GM12878 (cell line): ENCODE data around the gene DDHD1. TPM values are rescaled to one million over a fixed set of nuclear protein-coding genes. Genes with fewer than 3 reads are reported as not detected.

Experiments
- ATAC-seq: fragments of 200-7000 bp; cut with Tn5 transposase; 3 replicates; pipeline ENCODE4 v1.9.1; 2020; ENCODE audit warnings: mild to moderate bottlenecking, moderate library complexity
- BruUV-seq: library from RNA; stranded (reverse); fragments of 400-500 nt; replicated peaks from 2 replicates; lab custom pipeline; 2021; lab: Mats Ljungman, UMichigan
- CTCF ChIA-PET: fragments of 300-600 bp; sonication (Branson Sonifier 250); formaldehyde crosslinking; extraction: SDS; loops from one replicate; lab custom pipeline; 2021; ENCODE audit warnings: inconsistent platforms; lab: Yijun Ruan, JAX
- POLR2A ChIA-PET: fragments of 350-600 bp; formaldehyde crosslinking; extraction: SDS; loops from one replicate; lab custom pipeline; 2021; ENCODE audit warnings: inconsistent platforms; lab: Charles Lee
- RAD21 ChIA-PET: fragments of 300-600 bp; sonication (Branson Sonifier 250); formaldehyde crosslinking; loops from one replicate; lab custom pipeline; 2023; ENCODE audit warnings: antibody characterized with exemption; ENCODE audit not compliant: unreplicated experiment; lab: Charles Lee
- SMC1A ChIA-PET: fragments of 300-600 bp; sonication (Branson Sonifier 250); formaldehyde crosslinking; loops from one replicate; lab custom pipeline; 2023; ENCODE audit not compliant: unreplicated experiment, uncharacterized antibody; lab: Charles Lee
- DNase-seq: peaks from one replicate; pipeline ENCODE4 v3.0.0-alpha.2; 2011; ENCODE audit warnings: low read depth, low spot score
- FAIRE-seq: peaks from 3 replicates; lab custom pipeline; 2011; peaks lifted over from hg19 to GRCh38; lab: Jason Lieb, UNC
- H2AFZ ChIP-seq: 2 replicates; pipeline ENCODE4 v1.6.0; 2011; ENCODE audit warnings: low read depth, low read length, control low read depth; ENCODE audit not compliant: control insufficient read depth
- H3K27ac ChIP-seq: 2 replicates; pipeline ENCODE4 v1.5.1; 2011; ENCODE audit warnings: control low read depth; ENCODE audit not compliant: control insufficient read depth, insufficient read depth
- H3K27me3 ChIP-seq, 2 experiments: replicated peaks in 1 of 2; 2 replicates each; pipeline versions ENCODE4 v1.6.0 to v1.6.1; 2011; ENCODE audit warnings: low read length in 1 of 2; ENCODE audit not compliant: control insufficient read depth in 2 of 2, insufficient read depth in 2 of 2
- H3K36me3 ChIP-seq, 2 experiments: 2 replicates each; pipeline ENCODE4 v1.5.1; 2011; ENCODE audit warnings: low read length in 1 of 2; ENCODE audit not compliant: control insufficient read depth in 2 of 2, insufficient read depth in 2 of 2
- H3K4me1 ChIP-seq: 2 replicates; pipeline ENCODE4 v1.6.1; 2011; ENCODE audit warnings: mild to moderate bottlenecking, low read length, moderate library complexity, mixed read lengths; ENCODE audit not compliant: control insufficient read depth, insufficient read depth
- H3K4me2 ChIP-seq: 2 replicates; pipeline ENCODE4 v1.6.0; 2011; ENCODE audit warnings: control low read depth; ENCODE audit not compliant: control insufficient read depth, insufficient read depth
- H3K4me3 ChIP-seq: fragments of 200-600 bp; sonication (generic); 2 replicates; pipeline ENCODE4 v1.5.1; 2016
- H3K79me2 ChIP-seq: 2 replicates; pipeline ENCODE4 v1.6.0; 2011; ENCODE audit warnings: low read length; ENCODE audit not compliant: control insufficient read depth, insufficient read depth
- H3K9ac ChIP-seq: 2 replicates; pipeline ENCODE4 v1.8.0; 2011; ENCODE audit warnings: low read length, control low read depth, mixed read lengths; ENCODE audit not compliant: control insufficient read depth, insufficient read depth
- H3K9me3 ChIP-seq: replicated peaks from 3 replicates; pipeline ENCODE4 v1.5.1; 2011; ENCODE audit warnings: mild to moderate bottlenecking, low read length; ENCODE audit not compliant: control insufficient read depth, insufficient read depth
- H4K20me1 ChIP-seq: 2 replicates; pipeline ENCODE4 v1.6.0; 2011; ENCODE audit not compliant: control insufficient read depth, insufficient read depth
- BHLHE40 ChIP-seq, 2 experiments: fragments of 450-650 bp in 1 of 2; IDR thresholded peaks; 2 replicates each; pipeline ENCODE4 v1.6.1; 2011 to 2017; ENCODE audit warnings: low read depth in 2 of 2, borderline replicate concordance in 1 of 2, improper control_type of control experiment in 1 of 2, low read length in 1 of 2, mild to moderate bottlenecking in 1 of 2
- MEF2B ChIP-seq: fragments of 450-650 bp; IDR thresholded peaks from 2 replicates; pipeline ENCODE4 v1.6.1; 2018; ENCODE audit warnings: mild to moderate bottlenecking, moderate library complexity; ENCODE audit not compliant: partially characterized antibody, poor library complexity, severe bottlenecking
- POLR2A ChIP-seq: IDR thresholded peaks from 2 replicates; pipeline ENCODE4 v1.6.1; 2011; ENCODE audit warnings: low read depth, mild to moderate bottlenecking, low read length
- TBL1XR1 ChIP-seq: IDR thresholded peaks from 2 replicates; pipeline ENCODE4 v1.6.1; 2012; ENCODE audit warnings: low read depth, low read length, improper control_type of control experiment
- ZBTB40 ChIP-seq: fragments of 450-650 bp; IDR thresholded peaks from 2 replicates; pipeline ENCODE4 v1.6.1; 2016; ENCODE audit warnings: mild to moderate bottlenecking, moderate library complexity, borderline replicate concordance
- ZSCAN29 ChIP-seq: fragments of 450-650 bp; IDR thresholded peaks from 2 replicates; pipeline ENCODE4 v1.6.1; 2017; ENCODE audit warnings: mild to moderate bottlenecking, moderate library complexity
- WGBS: methylation state at CpG from one replicate; pipeline ENCODE4 v1.1.6; 2016; ENCODE audit warnings: low lambda C conversion rate; ENCODE audit not compliant: insufficient replicate concordance, insufficient coverage; ENCODE audit errors: missing lambda C conversion rate; 5-methylcytosine and 5-hydroxymethylcytosine counted together
- in situ Hi-C: fragments of 300-500 bp; cut with MboI; formaldehyde crosslinking; loops from 9 replicates; pipeline ENCODE4 v1.14.3; 2018; ENCODE audit warnings: mixed read lengths
- intact Hi-C: fragments of 100-400 bp; cut with micrococcal nuclease; formaldehyde crosslinking; loops from one replicate; pipeline ENCODE4 v1.14.2; 2022; ENCODE audit not compliant: unreplicated experiment
- polyA plus RNA-seq, 11 experiments: library from polyadenylated mRNA; depleted of rRNA in 4 of 11; unstranded in 6 of 11; stranded (reverse) in 5 of 11; fragments of >200 nt; fragmentation: Nextera tagmentation in 4 of 11; fragmentation: Illumina TruSeq in 1 of 11; extraction: Ambion mirVana in 4 of 11; extraction: Trizol in 1 of 11; gene quantifications; 1 replicate in 1 of 11; 2 replicates in 10 of 11; pipeline versions ENCODE4 v1.2.1 to v1.2.3, GENCODE V29; 2011 to 2016; ENCODE audit warnings: inconsistent platforms in 2 of 11, missing spikeins in 2 of 11, low read depth in 1 of 11
- total RNA-seq, 4 experiments: library from RNA; depleted of rRNA in 3 of 4; stranded (reverse); fragments of >200 nt in 3 of 4; fragmentation: Illumina TruSeq in 1 of 4; extraction: Trizol in 1 of 4; gene quantifications; 2 replicates each; pipeline versions ENCODE4 v1.2.1 to v1.2.3, GENCODE V29; 2013 to 2021
- TF ChIP-seq, protein P1 (sequence below): fragments of 450-650 bp; IDR thresholded peaks from 2 replicates; pipeline ENCODE4 v1.6.1; 2017; ENCODE audit warnings: mild to moderate bottlenecking

Gene DDHD1
- total and polyA plus RNA-seq, 10 of the 15 experiments (the other 5 are each of a cell fraction or from before 2014, with no cell fraction given): 7.7 to 52.3 (median 28.5) TPM

DNA sequence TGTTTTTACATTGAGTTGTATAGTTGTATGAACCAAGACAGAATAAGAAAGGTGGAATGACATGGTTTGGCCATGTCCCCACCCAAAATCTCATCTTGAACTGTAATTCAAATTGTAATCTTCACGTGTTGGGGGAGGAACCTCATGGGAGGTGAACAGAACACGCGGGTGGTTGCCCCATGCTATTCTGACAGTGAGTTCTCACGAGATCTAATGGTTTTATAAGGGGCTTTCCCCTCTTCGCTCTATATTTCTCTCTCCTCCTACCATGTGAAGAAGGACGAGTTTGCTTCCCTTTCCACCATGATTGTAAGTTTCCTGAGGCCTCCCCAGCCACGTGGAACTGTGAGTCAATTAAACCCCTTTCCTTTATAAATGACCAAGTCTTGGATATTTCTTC, 25.3 kb downstream of the DDHD1 start:
- in situ Hi-C loops (no loop called here), intact Hi-C loops (no loop called here)
- Histone ChIP-seq H3K4me2 (peak overlapping the region; percentile 81; the same call in 1 of the 2 replicates), H3K36me3 (no peaks in the 10 kb centered on the region; a peak in 2 of 4 replicates), H3K27me3 (no peaks in the 10 kb centered on the region), H4K20me1 (no peaks in the 10 kb centered on the region), H3K4me3 (no peak overlapping the region), H3K9me3 (peaks cover 15% of the 10 kb centered on the region), H3K79me2 (peaks cover 78% of the 10 kb centered on the region), H3K4me1 (peaks cover 4% of the 10 kb centered on the region), H3K27ac (peak overlapping the region; percentile 71), H3K9ac (no peak overlapping the region), H2AFZ (no peak overlapping the region)
- FAIRE-seq: no peak
- peak in 1 of 2 experiments; percentile 12; a peak in 1 of 4 replicates for TF ChIP-seq BHLHE40 (IDR thresholded peaks at IDR 0.05; ENCODE audit: borderline replicate concordance in 1 of 2, low read depth in 2 of 2, low read length in 1 of 2)
- TF ChIP-seq POLR2A: no peak
- TF ChIP-seq, protein P1, sequence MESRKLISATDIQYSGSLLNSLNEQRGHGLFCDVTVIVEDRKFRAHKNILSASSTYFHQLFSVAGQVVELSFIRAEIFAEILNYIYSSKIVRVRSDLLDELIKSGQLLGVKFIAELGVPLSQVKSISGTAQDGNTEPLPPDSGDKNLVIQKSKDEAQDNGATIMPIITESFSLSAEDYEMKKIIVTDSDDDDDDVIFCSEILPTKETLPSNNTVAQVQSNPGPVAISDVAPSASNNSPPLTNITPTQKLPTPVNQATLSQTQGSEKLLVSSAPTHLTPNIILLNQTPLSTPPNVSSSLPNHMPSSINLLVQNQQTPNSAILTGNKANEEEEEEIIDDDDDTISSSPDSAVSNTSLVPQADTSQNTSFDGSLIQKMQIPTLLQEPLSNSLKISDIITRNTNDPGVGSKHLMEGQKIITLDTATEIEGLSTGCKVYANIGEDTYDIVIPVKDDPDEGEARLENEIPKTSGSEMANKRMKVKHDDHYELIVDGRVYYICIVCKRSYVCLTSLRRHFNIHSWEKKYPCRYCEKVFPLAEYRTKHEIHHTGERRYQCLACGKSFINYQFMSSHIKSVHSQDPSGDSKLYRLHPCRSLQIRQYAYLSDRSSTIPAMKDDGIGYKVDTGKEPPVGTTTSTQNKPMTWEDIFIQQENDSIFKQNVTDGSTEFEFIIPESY: peak; percentile 82
- no peak for DNase-seq
- ATAC-seq: peak; percentile 59
- SMC1A ChIA-PET: interaction anchor here (1.3 to 2.0 kb wide), 6 partner anchors 9 to 25 kb away, joined by 3 to 17 read pairs (median 8); partner anchors contain the start of gene DDHD1
- POLR2A ChIA-PET: interaction anchor here (1.3 kb wide), 1 partner anchor 9 kb away, joined by 3 read pairs; no protein-coding TSS in a partner anchor
- WGBS: 50% methylated on average over 7 of the region's 7 CpGs
- RAD21 ChIA-PET: no interaction called here
- CTCF ChIA-PET: no interaction called here
- no TSS peak for BruUV-seq

DNA sequence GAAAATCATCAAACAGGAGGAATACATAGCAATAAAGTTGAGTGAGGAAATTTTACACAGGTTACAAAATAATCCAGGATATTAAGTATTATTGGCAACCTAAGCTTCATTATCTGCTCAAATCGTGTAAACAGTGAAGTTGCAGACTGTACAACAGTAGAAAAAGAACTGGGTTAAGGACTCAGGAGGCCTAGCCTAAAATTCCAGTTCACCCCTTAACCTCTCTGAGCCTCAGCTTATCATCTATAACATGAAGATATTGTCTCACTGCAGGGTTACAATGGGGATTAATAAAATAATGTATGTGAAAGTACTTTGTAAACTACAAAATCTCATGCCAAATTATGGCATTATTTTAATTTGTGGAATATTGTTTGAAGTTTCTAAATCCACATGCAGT, 26.0 kb downstream of the DDHD1 start:
- RAD21 ChIA-PET: interaction anchor here (0.8 to 1.3 kb wide), 4 partner anchors 16 to 26 kb away, joined by 3 to 6 read pairs (median 6); partner anchors contain the start of gene DDHD1
- DNase-seq: no peak
- TF ChIP-seq MEF2B: peak; percentile 1
- TF ChIP-seq TBL1XR1: no peak
- TF ChIP-seq ZSCAN29: no peak
- TF ChIP-seq ZBTB40: 0 out of 2 replicates have a peak, but pooled peaks have one; percentile 55
- TF ChIP-seq, all 136 proteins: peak for 2
- Histone ChIP-seq H3K9ac (0 out of 2 replicates have a peak overlapping the region, but pooled peaks have one; percentile 13), H3K36me3 (peaks cover 0 to 2% of the 10 kb centered on the region in 2 experiments; a peak in 2 of 4 replicates), H2AFZ (no peak overlapping the region), H3K4me2 (peak overlapping the region; percentile 81), H3K27ac (peak overlapping the region; percentile 71), H3K4me3 (peak overlapping the region; percentile 20), H3K9me3 (peaks cover 10% of the 10 kb centered on the region), H3K4me1 (peaks cover 4% of the 10 kb centered on the region), H3K27me3 (no peaks in the 10 kb centered on the region), H4K20me1 (no peaks in the 10 kb centered on the region), H3K79me2 (peaks cover 78% of the 10 kb centered on the region)
- in situ Hi-C loops (no loop called here), intact Hi-C loops (no loop called here)
- no TSS peak for BruUV-seq
- ChIA-PET POLR2A (interaction anchor here (0.5 to 1.3 kb wide), 4 partner anchors 9 to 45 kb away, joined by 3 to 6 read pairs (median 4); partner anchors contain the start of gene DDHD1), SMC1A (interaction anchor here (0.8 to 2.0 kb wide), 10 partner anchors 9 to 385 kb away, joined by 3 to 17 read pairs (median 8); partner anchors contain the start of gene DDHD1), CTCF (no interaction called here)
- peak; percentile 43 for ATAC-seq
- WGBS: 5% methylated on average over 1 of the region's 1 CpG
- FAIRE-seq: no peak
